HepG2 (cell line): ENCODE measurements around the gene PLCXD1. TPM values are rescaled to one million over a fixed set of nuclear protein-coding genes. Genes with fewer than 3 reads are reported as not detected.

Source experiments
- ATAC-seq: fragments of 200-7000 bp; cut with Tn5 transposase; 3 replicates; pipeline ENCODE4 v1.9.1; 2020; ENCODE audit warnings: mild to moderate bottlenecking, moderate library complexity
- BruUV-seq: library from RNA; stranded (reverse); fragments of 400-500 nt; replicated peaks from 2 replicates; lab custom pipeline; 2021; lab: Mats Ljungman, UMichigan
- CTCF ChIA-PET: fragments of 300-600 bp; formaldehyde crosslinking; extraction: SDS; loops from one replicate; lab custom pipeline; 2021; ENCODE audit warnings: low total read pairs, inconsistent platforms, low intra/inter-chr PET ratio; lab: Yijun Ruan, JAX
- POLR2A ChIA-PET: fragments of 350-600 bp; sonication (Branson Sonifier 250); formaldehyde crosslinking; loops from one replicate; lab custom pipeline; 2020; ENCODE audit warnings: antibody characterized with exemption, inconsistent platforms; lab: Yijun Ruan, JAX
- DNase-seq: peaks from one replicate; pipeline ENCODE4 v3.0.0-alpha.2; 2015; ENCODE audit warnings: low spot score
- FAIRE-seq: peaks from 3 replicates; lab custom pipeline; 2011; peaks lifted over from hg19 to GRCh38; lab: Jason Lieb, UNC
- H2AFZ ChIP-seq: one replicate; pipeline ENCODE4 v1.6.1; 2011; ENCODE audit warnings: low read length, inconsistent platforms
- H3K27ac ChIP-seq: fragments of 300-600 bp; 3 replicates; pipeline ENCODE4 v1.8.0; 2011; ENCODE audit warnings: mixed run types, mild to moderate bottlenecking, mixed read lengths, low read length, inconsistent platforms; ENCODE audit not compliant: insufficient read depth; ENCODE audit errors: extremely low read length
- H3K27me3 ChIP-seq, 2 experiments: fragments of 200-600 bp in 1 of 2; 2 replicates in 1 of 2; 3 replicates in 1 of 2; pipeline versions ENCODE4 v1.6.0 to v1.8.0; 2011; ENCODE audit warnings: low read length in 2 of 2, mild to moderate bottlenecking in 2 of 2, moderate library complexity in 2 of 2, inconsistent platforms in 1 of 2; ENCODE audit not compliant: insufficient read depth in 2 of 2, control insufficient read depth in 1 of 2
- H3K36me3 ChIP-seq, 2 experiments: fragments of 200-600 bp in 1 of 2; replicated peaks in 1 of 2; 2 replicates in 1 of 2; 3 replicates in 1 of 2; pipeline versions ENCODE4 v1.5.1 to v1.8.0; 2011; ENCODE audit warnings: low read length in 2 of 2, inconsistent platforms in 1 of 2; ENCODE audit not compliant: insufficient read depth in 2 of 2, control insufficient read depth in 1 of 2
- H3K4me1 ChIP-seq: 2 replicates; pipeline ENCODE4 v1.5.1; 2012; ENCODE audit warnings: low read length, inconsistent platforms; ENCODE audit not compliant: insufficient read depth
- H3K4me2 ChIP-seq: 2 replicates; pipeline ENCODE4 v1.6.0; 2011; ENCODE audit warnings: low read depth, low read length, inconsistent platforms
- H3K4me3 ChIP-seq, 3 experiments: fragments of 200-600 bp in 1 of 3; sonication (generic), shearing (Covaris generic) in 1 of 3; replicated peaks in 1 of 3; 2 replicates each; pipeline ENCODE4 v1.5.1; 2011 to 2016; ENCODE audit warnings: low read length in 3 of 3, inconsistent platforms in 2 of 3, low read depth in 2 of 3, mild to moderate bottlenecking in 2 of 3, control low read depth in 1 of 3, mixed read lengths in 1 of 3; ENCODE audit not compliant: insufficient read depth in 1 of 3
- H3K79me2 ChIP-seq: one replicate; pipeline ENCODE4 v1.6.1; 2011; ENCODE audit warnings: low read length, inconsistent platforms; ENCODE audit not compliant: insufficient read depth
- H3K9ac ChIP-seq: 2 replicates; pipeline ENCODE4 v1.6.0; 2011; ENCODE audit warnings: mild to moderate bottlenecking, low read depth, low read length, inconsistent platforms; ENCODE audit not compliant: insufficient read depth
- H3K9me3 ChIP-seq: 2 replicates; pipeline ENCODE4 v1.5.1; 2012; ENCODE audit warnings: mild to moderate bottlenecking, low read length
- H4K20me1 ChIP-seq: 2 replicates; pipeline ENCODE4 v1.6.0; 2011; ENCODE audit warnings: inconsistent platforms, mild to moderate bottlenecking, low read length, moderate library complexity; ENCODE audit not compliant: insufficient read depth
- AKAP8 ChIP-seq: sonication (generic); formaldehyde crosslinking; IDR thresholded peaks from 2 replicates; pipeline ENCODE4 v1.5.1; 2020; ENCODE audit warnings: mild to moderate bottlenecking, missing genetic modification reagents
- ELF4 ChIP-seq: sonication (generic); formaldehyde crosslinking; IDR thresholded peaks from 2 replicates; pipeline ENCODE4 v1.5.0; 2020; ENCODE audit warnings: missing genetic modification reagents, mild to moderate bottlenecking, moderate library complexity, borderline replicate concordance
- ERF ChIP-seq: IDR thresholded peaks from 2 replicates; pipeline ENCODE4 v1.6.1; 2018; ENCODE audit warnings: missing biosample characterization, missing genetic modification reagents
- HNRNPUL1 ChIP-seq: fragments of 200-400 bp; formaldehyde crosslinking; IDR thresholded peaks from 2 replicates; pipeline ENCODE4 v1.6.1; 2017; ENCODE audit warnings: low read depth, mild to moderate bottlenecking, low read length, moderate library complexity
- HOXD1 ChIP-seq: sonication (generic); formaldehyde crosslinking; IDR thresholded peaks from 2 replicates; pipeline ENCODE4 v1.5.0; 2020; ENCODE audit warnings: missing genetic modification reagents
- IRF9 ChIP-seq: sonication (generic); formaldehyde crosslinking; IDR thresholded peaks from 2 replicates; pipeline ENCODE4 v1.8.0; 2022; ENCODE audit warnings: missing genetic modification reagents, mild to moderate bottlenecking, borderline replicate concordance
- MTF1 ChIP-seq: sonication (generic); formaldehyde crosslinking; IDR thresholded peaks from 2 replicates; pipeline ENCODE4 v1.5.0; 2020; ENCODE audit warnings: missing genetic modification reagents
- NPAS2 ChIP-seq: sonication (generic); formaldehyde crosslinking; IDR thresholded peaks from 2 replicates; pipeline ENCODE4 v1.8.0; 2022; ENCODE audit warnings: mild to moderate bottlenecking, missing genetic modification reagents, borderline replicate concordance
- POGZ ChIP-seq: sonication (generic); formaldehyde crosslinking; IDR thresholded peaks from 2 replicates; pipeline ENCODE4 v1.4.0; 2020; ENCODE audit warnings: mild to moderate bottlenecking, missing genetic modification reagents
- RARG ChIP-seq: sonication (generic); formaldehyde crosslinking; IDR thresholded peaks from 2 replicates; pipeline ENCODE4 v1.4.0; 2020; ENCODE audit warnings: low read depth, mild to moderate bottlenecking, missing genetic modification reagents
- RBM22 ChIP-seq: fragments of 200-400 bp; formaldehyde crosslinking; optimal IDR thresholded peaks from 2 replicates; pipeline ENCODE3; 2017; ENCODE audit warnings: mild to moderate bottlenecking, low read length, moderate library complexity
- RFXANK ChIP-seq: IDR thresholded peaks from 2 replicates; pipeline ENCODE4 v1.6.1; 2016
- RXRA ChIP-seq: sonication (generic); formaldehyde crosslinking; IDR thresholded peaks from 2 replicates; pipeline ENCODE4 v1.5.1; 2020; ENCODE audit warnings: missing genetic modification reagents
- SIX1 ChIP-seq: sonication (generic); formaldehyde crosslinking; IDR thresholded peaks from 2 replicates; pipeline ENCODE4 v1.4.0; 2020; ENCODE audit warnings: missing genetic modification reagents, borderline replicate concordance
- SMC3 ChIP-seq: IDR thresholded peaks from 2 replicates; pipeline ENCODE4 v1.6.1; 2011; ENCODE audit warnings: low read length, improper control_type of control experiment
- SP2 ChIP-seq: sonication (generic); formaldehyde crosslinking; IDR thresholded peaks from 2 replicates; pipeline ENCODE4 v1.5.1; 2020; ENCODE audit warnings: mild to moderate bottlenecking, missing genetic modification reagents
- ZNF124 ChIP-seq: sonication (generic); formaldehyde crosslinking; IDR thresholded peaks from 2 replicates; pipeline ENCODE4 v1.4.0; 2020; ENCODE audit warnings: missing genetic modification reagents
- ZNF460 ChIP-seq: sonication (generic); formaldehyde crosslinking; IDR thresholded peaks from 2 replicates; pipeline ENCODE4 v1.5.1; 2020; ENCODE audit warnings: missing genetic modification reagents, mild to moderate bottlenecking, borderline replicate concordance
- ZNF513 ChIP-seq: sonication (generic); formaldehyde crosslinking; conservative IDR thresholded peaks from 2 replicates; pipeline ENCODE4 v1.5.0; 2020; ENCODE audit warnings: missing genetic modification reagents
- ZNF704 ChIP-seq: sonication (generic); formaldehyde crosslinking; IDR thresholded peaks from 2 replicates; pipeline ENCODE4 v1.8.1; 2023; ENCODE audit warnings: mild to moderate bottlenecking, inconsistent platforms, moderate library complexity, missing genetic modification reagents, borderline replicate concordance
- WGBS: methylation state at CpG from one replicate; pipeline ENCODE4 v1.1.6; 2017; ENCODE audit warnings: low lambda C conversion rate; 5-methylcytosine and 5-hydroxymethylcytosine counted together
- in situ Hi-C: cut with HindIII; loops from 2 replicates; pipeline ENCODE4 v1.10.0; 2017; ENCODE audit warnings: low pct_unique_long_range_greater_than_20kb; ENCODE audit not compliant: extremely low pct_ligation_motif_present
- intact Hi-C: fragments of 100-400 bp; cut with micrococcal nuclease; formaldehyde crosslinking; loops from one replicate; pipeline ENCODE4 v1.10.0; 2022; ENCODE audit not compliant: unreplicated experiment
- polyA plus RNA-seq, 8 experiments: library from polyadenylated mRNA; depleted of rRNA in 3 of 8; stranded (reverse) in 7 of 8; unstranded in 1 of 8; fragments of >200 nt; fragmentation: Illumina TruSeq in 4 of 8; extraction: Trizol in 4 of 8; gene quantifications; 2 replicates each; pipeline versions ENCODE4 v1.2.1 to v1.2.3, GENCODE V29; 2011 to 2016; ENCODE audit warnings: low read depth in 4 of 8, missing spikeins in 1 of 8, mixed read lengths in 1 of 8; ENCODE audit not compliant: insufficient read depth in 1 of 8
- total RNA-seq, 5 experiments: library from RNA; depleted of rRNA; stranded (reverse); fragments of >200 nt; fragmentation: Illumina TruSeq; extraction: Trizol; gene quantifications; 2 replicates each; pipeline ENCODE4 v1.2.3, GENCODE V29; 2016; ENCODE audit warnings: low read depth in 1 of 5

Gene PLCXD1
- total and polyA plus RNA-seq, 2 of the 13 experiments (the other 11 are each of a cell fraction or from before 2014, with no cell fraction given): 87.7 to 153 TPM

- in situ Hi-C loops (no loop called here), intact Hi-C loops (loop anchor here (1.0 kb wide), 1 partner anchor 19 kb away; the partner anchor contains the start of gene PLCXD1)
- no peaks in the 10 kb centered on the region for H3K36me3 ChIP-seq
- CTCF ChIA-PET: no interaction called here
- H3K4me3 ChIP-seq: peak overlapping the region; percentile 57 to 73 (median 73)
- peaks cover 72% of the 10 kb centered on the region for H3K4me1 ChIP-seq
- ATAC-seq (peak; percentile 20), DNase-seq (no peak), FAIRE-seq (peak; percentile 76)
- WGBS: 5% methylated on average over 11 of the region's 12 CpGs
- peak overlapping the region; percentile 90 for H3K4me2 ChIP-seq
- no peak overlapping the region for H2AFZ ChIP-seq
- peak overlapping the region; percentile 69 for H3K9ac ChIP-seq
- H3K9me3 ChIP-seq: no peaks in the 10 kb centered on the region
- peak overlapping the region; percentile 89 for H3K27ac ChIP-seq
- H3K27me3 ChIP-seq: no peaks in the 10 kb centered on the region
- TSS peak; percentile 48 for BruUV-seq
- no peaks in the 10 kb centered on the region for H4K20me1 ChIP-seq
- POLR2A ChIA-PET: no interaction called here
- no peaks in the 10 kb centered on the region for H3K79me2 ChIP-seq
- TF ChIP-seq RARG (CRISPR knock-in tag) (no peak), ZNF124 (CRISPR knock-in tag) (0 out of 2 replicates have a peak, but pooled peaks have one; percentile 5), POGZ (CRISPR knock-in tag) (no peak), HNRNPUL1 (no peak), AKAP8 (CRISPR knock-in tag) (0 out of 2 replicates have a peak, but pooled peaks have one; percentile 53), ZNF513 (no peak), ZNF704 (no peak), SP2 (no peak), SMC3 (no peak), ZNF460 (CRISPR knock-in tag) (no peak), SIX1 (no peak), RBM22 (peak; percentile 19), NPAS2 (CRISPR knock-in tag) (no peak), ERF (CRISPR knock-in tag) (0 out of 2 replicates have a peak, but pooled peaks have one; percentile 17), IRF9 (CRISPR knock-in tag) (no peak; the same call in 1 of the 2 replicates), HOXD1 (CRISPR knock-in tag) (no peak; the same call in 1 of the 2 replicates), ELF4 (CRISPR knock-in tag) (no peak; the same call in 1 of the 2 replicates), RFXANK (CRISPR knock-in tag) (no peak), RXRA (CRISPR knock-in tag) (no peak), MTF1 (CRISPR knock-in tag) (no peak)
These were observed 19.2 kb upstream of the PLCXD1 start for GRCh38 chrX:261919-262352.
